GM12875 (cell line): ENCODE data around the gene TTI1.
A peak's percentile ranks its signal among the peaks of the same experiment; 100 is the strongest.

Source experiments
- H3K4me3 ChIP-seq: one replicate; pipeline ENCODE4 v1.5.1; 2011; ENCODE audit warnings: low read depth, low read length, control low read depth
- CTCF ChIP-seq: IDR thresholded peaks from 2 replicates; pipeline ENCODE4 v1.5.1; 2011; ENCODE audit warnings: low read depth, mild to moderate bottlenecking, control low read depth, inconsistent platforms, low read length, moderate library complexity, borderline replicate concordance; ENCODE audit not compliant: insufficient read depth

TTI1 gene

GRCh38 chr20:38075161-38075998 lies 42.1 kb upstream of the TTI1 start:
- H3K4me3 ChIP-seq = no peak overlapping the region
- no peak for TF ChIP-seq CTCF

GRCh38 chr20:38073307-38074071 lies 40.2 kb upstream of the TTI1 start:
- peak; percentile 59 for TF ChIP-seq CTCF
- H3K4me3 ChIP-seq = no peak overlapping the region

GRCh38 chr20:38072898-38073297 lies 39.6 kb upstream of the TTI1 start:
- no peak for TF ChIP-seq CTCF
- no peak overlapping the region for H3K4me3 ChIP-seq

GRCh38 chr20:38067717-38068365 lies 34.6 kb upstream of the TTI1 start:
- no peak for TF ChIP-seq CTCF
- no peak overlapping the region for H3K4me3 ChIP-seq

- no peak overlapping the region for H3K4me3 ChIP-seq
- no peak for TF ChIP-seq CTCF
These were observed 33.9 kb upstream of the TTI1 start for GRCh38 chr20:38066969-38067716.

GRCh38 chr20:38065764-38066375 lies 32.6 kb upstream of the TTI1 start:
- no peak overlapping the region for H3K4me3 ChIP-seq
- TF ChIP-seq CTCF = no peak
